HCT116 (cell line): ENCODE measurements around the gene CHRNA7.
"Not testable (repeated sequence)": the region's sequence is repeated elsewhere in the genome, so short reads cannot be mapped to it uniquely, and the experiment has no call there.

ENCODE experiments used
- POLR2AphosphoS5 ChIP-seq: IDR thresholded peaks from 2 replicates; pipeline ENCODE4 v1.6.1; 2011; ENCODE audit warnings: mild to moderate bottlenecking, low read depth, low read length, moderate library complexity
- REST ChIP-seq: IDR thresholded peaks from 2 replicates; pipeline ENCODE4 v1.6.1; 2012; ENCODE audit warnings: low read depth
- SIN3A ChIP-seq: IDR thresholded peaks from 2 replicates; pipeline ENCODE4 v1.6.1; 2012; ENCODE audit warnings: low read depth
- ZFX ChIP-seq: fragments of 450-650 bp; IDR thresholded peaks from 2 replicates; pipeline ENCODE4 v1.6.1; 2017
- TF ChIP-seq, protein P1 (sequence below), 3 experiments: fragments of 200-600 bp in 1 of 3; sonication (generic) in 1 of 3; IDR thresholded peaks in 2 of 3; conservative IDR thresholded peaks in 1 of 3; 2 replicates each; pipeline ENCODE4 v1.5.1; 2012 to 2017; ENCODE audit warnings: low read depth in 2 of 3, low read length in 2 of 3, antibody characterized with exemption in 1 of 3, borderline replicate concordance in 1 of 3, control low read depth in 1 of 3, mild to moderate bottlenecking in 1 of 3, mixed read lengths in 1 of 3, mixed run types in 1 of 3, moderate library complexity in 1 of 3; ENCODE audit not compliant: insufficient read depth in 1 of 3
- TF ChIP-seq, protein P2 (sequence below): IDR thresholded peaks from 2 replicates; pipeline ENCODE4 v1.6.1; 2012

GRCh38 chr15:32180579-32180978, 150.3 kb downstream of the CHRNA7 start:
- TF ChIP-seq, protein P1, sequence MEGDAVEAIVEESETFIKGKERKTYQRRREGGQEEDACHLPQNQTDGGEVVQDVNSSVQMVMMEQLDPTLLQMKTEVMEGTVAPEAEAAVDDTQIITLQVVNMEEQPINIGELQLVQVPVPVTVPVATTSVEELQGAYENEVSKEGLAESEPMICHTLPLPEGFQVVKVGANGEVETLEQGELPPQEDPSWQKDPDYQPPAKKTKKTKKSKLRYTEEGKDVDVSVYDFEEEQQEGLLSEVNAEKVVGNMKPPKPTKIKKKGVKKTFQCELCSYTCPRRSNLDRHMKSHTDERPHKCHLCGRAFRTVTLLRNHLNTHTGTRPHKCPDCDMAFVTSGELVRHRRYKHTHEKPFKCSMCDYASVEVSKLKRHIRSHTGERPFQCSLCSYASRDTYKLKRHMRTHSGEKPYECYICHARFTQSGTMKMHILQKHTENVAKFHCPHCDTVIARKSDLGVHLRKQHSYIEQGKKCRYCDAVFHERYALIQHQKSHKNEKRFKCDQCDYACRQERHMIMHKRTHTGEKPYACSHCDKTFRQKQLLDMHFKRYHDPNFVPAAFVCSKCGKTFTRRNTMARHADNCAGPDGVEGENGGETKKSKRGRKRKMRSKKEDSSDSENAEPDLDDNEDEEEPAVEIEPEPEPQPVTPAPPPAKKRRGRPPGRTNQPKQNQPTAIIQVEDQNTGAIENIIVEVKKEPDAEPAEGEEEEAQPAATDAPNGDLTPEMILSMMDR (IDR thresholded peaks at IDR 0.05 in 2 of 3, conservative IDR thresholded peaks at IDR 0.05 in 1 of 3; ENCODE audit: borderline replicate concordance in 1 of 3, insufficient read depth in 1 of 3, low read depth in 2 of 3, low read length in 2 of 3), result not testable (repeated sequence)
- TF ChIP-seq, protein P2, sequence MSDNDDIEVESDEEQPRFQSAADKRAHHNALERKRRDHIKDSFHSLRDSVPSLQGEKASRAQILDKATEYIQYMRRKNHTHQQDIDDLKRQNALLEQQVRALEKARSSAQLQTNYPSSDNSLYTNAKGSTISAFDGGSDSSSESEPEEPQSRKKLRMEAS, result not testable (repeated sequence)
- not testable (repeated sequence) for TF ChIP-seq POLR2AphosphoS5, REST, ZFX, SIN3A
